NCI-H2029 treated with DMSO at 0.1 percent for 48 hours (cell line): Measurements from ENCODE around the gene SLC16A12.

Experiments
- DNase-seq: peaks from one replicate; lab custom pipeline; 2025; lab: John Stamatoyannopoulos, UW

Gene SLC16A12, protein sequence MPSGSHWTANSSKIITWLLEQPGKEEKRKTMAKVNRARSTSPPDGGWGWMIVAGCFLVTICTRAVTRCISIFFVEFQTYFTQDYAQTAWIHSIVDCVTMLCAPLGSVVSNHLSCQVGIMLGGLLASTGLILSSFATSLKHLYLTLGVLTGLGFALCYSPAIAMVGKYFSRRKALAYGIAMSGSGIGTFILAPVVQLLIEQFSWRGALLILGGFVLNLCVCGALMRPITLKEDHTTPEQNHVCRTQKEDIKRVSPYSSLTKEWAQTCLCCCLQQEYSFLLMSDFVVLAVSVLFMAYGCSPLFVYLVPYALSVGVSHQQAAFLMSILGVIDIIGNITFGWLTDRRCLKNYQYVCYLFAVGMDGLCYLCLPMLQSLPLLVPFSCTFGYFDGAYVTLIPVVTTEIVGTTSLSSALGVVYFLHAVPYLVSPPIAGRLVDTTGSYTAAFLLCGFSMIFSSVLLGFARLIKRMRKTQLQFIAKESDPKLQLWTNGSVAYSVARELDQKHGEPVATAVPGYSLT

DNA sequence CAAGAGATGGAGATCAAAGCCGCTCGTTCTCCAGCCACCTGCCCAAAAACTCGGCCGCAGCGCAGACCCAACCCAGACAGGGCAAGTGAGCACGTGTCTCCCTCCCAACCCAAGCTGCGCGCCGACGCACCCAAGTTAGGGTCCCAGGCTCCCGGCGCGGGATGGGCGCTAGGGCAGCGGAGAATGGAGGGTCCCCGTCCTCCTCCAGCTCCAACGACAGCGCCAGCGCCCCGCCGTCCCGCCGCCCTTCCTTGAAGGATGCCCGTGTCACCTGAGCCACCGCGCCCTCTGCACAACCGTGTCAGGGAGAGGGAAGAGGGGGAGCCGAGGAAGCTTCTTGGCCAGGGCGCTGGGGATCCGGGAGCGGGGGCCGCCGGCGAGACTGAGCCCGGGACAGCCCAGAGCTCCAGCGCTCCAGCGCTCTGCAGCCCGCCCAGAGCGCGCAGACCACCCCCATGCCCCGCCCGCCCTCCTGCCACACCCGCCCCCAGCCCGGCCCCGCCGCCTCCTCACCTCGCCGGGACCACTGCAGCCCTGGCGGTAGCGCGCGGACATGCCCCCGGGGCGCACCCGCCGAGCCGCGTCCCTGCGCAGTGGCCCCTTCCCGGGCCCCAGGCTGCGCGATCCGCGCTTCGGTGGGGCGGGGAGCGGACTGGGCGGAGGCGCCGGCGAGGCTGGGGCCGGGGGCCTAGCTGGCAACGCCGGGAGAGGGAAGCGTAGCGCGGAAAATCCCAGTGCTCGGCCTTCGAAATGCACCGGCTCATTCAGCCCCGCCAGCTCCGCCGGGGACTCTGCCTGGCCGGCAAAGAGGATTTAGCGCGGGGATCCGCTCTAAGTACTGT, at the start of gene SLC16A12:
Gene SLC16A12, minus strand, starts transcription at position 424 of the 842 bp plus-strand sequence. CDS start 73,016 bp downstream, outside the sequence.
- no peak for DNase-seq

DNA sequence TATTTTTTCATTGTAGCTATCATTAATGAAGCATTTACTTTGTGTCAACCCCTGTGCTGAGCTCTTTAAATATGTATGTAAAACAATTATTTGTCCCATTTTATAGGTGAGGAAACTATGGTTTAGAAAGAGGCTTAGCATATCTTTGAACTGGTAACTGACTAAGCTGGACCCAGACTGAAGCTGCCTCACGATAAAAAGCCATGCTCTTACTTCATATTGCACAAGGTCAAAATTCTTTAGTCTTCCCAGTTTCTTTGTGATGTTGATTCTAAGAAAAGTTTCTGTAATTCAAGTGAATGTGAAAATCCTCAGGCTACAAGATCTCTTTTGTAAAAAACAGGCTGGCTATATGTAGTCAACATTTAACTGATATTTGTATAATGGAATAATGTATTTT, 46.6 kb upstream of the SLC16A12 start:
- no peak for DNase-seq

- DNase-seq: no peak
These were observed 44.8 kb upstream of the SLC16A12 start for GRCh38 chr10:89580243-89580642.

DNA sequence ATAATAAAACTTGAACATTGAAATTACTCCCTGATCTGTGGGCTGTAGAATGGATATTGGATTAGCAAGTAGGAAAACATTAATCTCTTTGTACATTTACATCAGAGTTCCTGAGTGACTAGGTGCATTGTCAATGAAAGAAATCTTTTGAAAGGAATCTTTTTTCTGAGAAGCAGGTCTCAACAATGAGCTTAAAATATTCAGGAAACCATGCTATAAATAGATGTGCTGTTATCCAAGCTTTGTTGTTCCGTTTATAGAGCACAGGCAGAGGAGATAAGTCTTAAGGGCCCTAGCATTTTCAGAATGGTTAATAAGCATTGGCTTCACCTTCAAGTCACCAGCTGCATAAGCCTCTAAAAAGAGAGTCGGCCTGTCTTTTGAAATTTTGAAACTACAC, 41.3 kb upstream of the SLC16A12 start:
- no peak for DNase-seq

- no peak for DNase-seq
These were observed 40.6 kb upstream of the SLC16A12 start for GRCh38 chr10:89576022-89576421.

- no peak for DNase-seq
These were observed 39.6 kb upstream of the SLC16A12 start for GRCh38 chr10:89575031-89575430.

- no peak for DNase-seq
These were observed 39.0 kb upstream of the SLC16A12 start for GRCh38 chr10:89574368-89574767.

- no peak for DNase-seq
These were observed 32.3 kb upstream of the SLC16A12 start for GRCh38 chr10:89567576-89568245.

- no peak for DNase-seq
These were observed 31.6 kb upstream of the SLC16A12 start for GRCh38 chr10:89566992-89567391.

- DNase-seq: no peak
These were observed 30.9 kb upstream of the SLC16A12 start for GRCh38 chr10:89566095-89566950.

GRCh38 chr10:89565180-89565579, 29.8 kb upstream of the SLC16A12 start:
- no peak for DNase-seq

GRCh38 chr10:89563861-89564478, 28.6 kb upstream of the SLC16A12 start:
- DNase-seq: peak; percentile 19

- DNase-seq: no peak
These were observed 27.9 kb upstream of the SLC16A12 start for GRCh38 chr10:89563311-89563710.

- peak; percentile 1 for DNase-seq
These were observed 21.2 kb upstream of the SLC16A12 start for GRCh38 chr10:89556600-89556999.

GRCh38 chr10:89555688-89556445, 20.5 kb upstream of the SLC16A12 start:
- no peak for DNase-seq

GRCh38 chr10:89554433-89554832, 19.0 kb upstream of the SLC16A12 start:
- DNase-seq: no peak

DNA sequence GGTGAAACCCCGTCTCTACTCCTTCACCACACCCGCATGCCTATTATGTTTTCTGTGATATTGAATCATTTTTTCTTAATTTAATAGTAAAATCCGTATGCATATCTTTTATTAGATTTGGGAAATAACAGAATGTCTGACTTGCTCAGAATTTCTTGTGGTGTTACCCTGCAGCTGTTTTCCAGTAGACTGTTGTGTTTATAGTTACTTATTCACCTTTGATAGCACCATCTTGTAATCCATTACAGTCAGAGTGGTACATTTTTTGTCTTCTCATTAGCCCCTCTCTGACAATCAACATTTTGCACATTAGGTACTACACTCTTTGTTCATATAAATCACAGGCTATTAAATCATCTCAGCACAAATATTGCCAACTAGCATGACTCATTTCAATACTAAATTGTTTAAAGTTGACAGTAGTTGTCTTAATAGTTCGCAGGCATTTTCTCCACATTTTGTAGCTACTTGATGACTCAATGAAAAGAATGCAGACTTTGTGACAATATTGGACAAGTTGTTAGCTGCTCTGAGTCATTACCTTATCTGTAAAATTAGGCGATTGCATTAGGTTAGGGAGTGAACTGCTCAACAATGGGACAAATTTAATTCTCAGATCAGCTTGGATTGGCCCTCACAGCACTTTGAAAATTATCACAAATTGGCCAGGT, 17.8 kb upstream of the SLC16A12 start:
- no peak for DNase-seq

DNA sequence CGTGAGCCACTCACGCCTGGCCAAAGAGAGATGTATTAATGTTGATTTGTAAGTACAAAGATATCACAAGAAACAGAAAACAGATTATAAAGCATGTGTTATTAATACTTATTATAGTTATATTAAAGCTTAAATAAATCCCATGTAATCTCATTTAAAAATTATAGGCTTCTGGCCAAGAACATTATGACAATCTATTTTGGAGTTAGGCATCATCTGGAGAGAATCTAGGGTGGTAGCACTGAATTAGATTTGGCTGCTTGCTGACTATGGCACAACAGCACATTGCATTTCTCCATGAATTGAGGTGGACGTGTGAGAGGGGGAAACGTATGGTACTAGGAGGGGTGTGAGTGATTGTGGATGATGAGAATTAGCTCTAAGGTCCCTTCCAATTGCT, 16.8 kb upstream of the SLC16A12 start:
- DNase-seq: no peak

- DNase-seq: no peak
These were observed 15.1 kb upstream of the SLC16A12 start for GRCh38 chr10:89550509-89550908.

DNA sequence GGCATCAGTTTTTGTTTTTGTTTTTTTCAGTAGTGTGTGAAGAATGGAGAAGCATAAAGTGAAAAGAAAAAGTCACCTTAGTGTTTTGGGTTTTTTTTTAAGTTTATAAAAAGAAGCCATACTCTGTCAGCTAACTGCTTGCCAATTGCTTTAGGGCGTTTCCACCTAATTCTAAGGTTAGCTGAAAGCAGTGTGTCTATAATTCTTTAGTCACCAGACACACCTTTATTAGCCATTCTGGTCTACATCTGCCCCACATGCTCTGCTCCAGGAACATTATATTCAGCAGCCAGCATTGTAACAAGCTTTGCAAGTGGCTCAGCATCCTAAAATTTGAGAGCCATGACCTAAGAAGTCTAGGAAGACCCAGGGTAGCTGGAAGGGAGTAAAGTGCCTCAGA, 14.1 kb upstream of the SLC16A12 start:
- no peak for DNase-seq
